ENCODE results near the gene PNMA8B.

The PNMA8B gene

DNA sequence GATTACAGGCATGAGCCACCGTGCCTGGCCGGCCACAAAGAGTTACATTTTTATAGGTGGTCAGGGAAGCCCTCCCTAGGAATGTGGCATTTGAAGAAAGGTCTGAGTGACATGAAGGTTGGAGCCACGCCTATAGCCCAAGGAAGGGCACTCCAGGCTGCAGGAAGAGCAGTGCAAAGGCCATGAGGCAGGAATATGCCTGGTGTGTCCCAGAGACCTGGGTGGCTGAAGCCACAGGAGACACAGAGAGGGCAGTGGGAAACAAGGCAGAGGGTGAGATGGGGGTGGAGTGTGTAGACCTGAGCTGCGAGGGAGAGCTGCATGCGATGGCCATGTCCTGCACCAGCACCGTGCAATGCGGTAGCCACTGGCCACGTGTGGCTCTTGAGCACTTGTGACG is 4.9 kb downstream of the PNMA8B start:
- FAIRE-seq = no peak
- TF ChIP-seq, protein P1, sequence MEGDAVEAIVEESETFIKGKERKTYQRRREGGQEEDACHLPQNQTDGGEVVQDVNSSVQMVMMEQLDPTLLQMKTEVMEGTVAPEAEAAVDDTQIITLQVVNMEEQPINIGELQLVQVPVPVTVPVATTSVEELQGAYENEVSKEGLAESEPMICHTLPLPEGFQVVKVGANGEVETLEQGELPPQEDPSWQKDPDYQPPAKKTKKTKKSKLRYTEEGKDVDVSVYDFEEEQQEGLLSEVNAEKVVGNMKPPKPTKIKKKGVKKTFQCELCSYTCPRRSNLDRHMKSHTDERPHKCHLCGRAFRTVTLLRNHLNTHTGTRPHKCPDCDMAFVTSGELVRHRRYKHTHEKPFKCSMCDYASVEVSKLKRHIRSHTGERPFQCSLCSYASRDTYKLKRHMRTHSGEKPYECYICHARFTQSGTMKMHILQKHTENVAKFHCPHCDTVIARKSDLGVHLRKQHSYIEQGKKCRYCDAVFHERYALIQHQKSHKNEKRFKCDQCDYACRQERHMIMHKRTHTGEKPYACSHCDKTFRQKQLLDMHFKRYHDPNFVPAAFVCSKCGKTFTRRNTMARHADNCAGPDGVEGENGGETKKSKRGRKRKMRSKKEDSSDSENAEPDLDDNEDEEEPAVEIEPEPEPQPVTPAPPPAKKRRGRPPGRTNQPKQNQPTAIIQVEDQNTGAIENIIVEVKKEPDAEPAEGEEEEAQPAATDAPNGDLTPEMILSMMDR (IDR thresholded peaks at IDR 0.05; ENCODE audit: insufficient read depth, missing control alignments) = no peak
- DNase-seq (ENCODE audit: insufficient read length, low spot score) = no peak

DNA sequence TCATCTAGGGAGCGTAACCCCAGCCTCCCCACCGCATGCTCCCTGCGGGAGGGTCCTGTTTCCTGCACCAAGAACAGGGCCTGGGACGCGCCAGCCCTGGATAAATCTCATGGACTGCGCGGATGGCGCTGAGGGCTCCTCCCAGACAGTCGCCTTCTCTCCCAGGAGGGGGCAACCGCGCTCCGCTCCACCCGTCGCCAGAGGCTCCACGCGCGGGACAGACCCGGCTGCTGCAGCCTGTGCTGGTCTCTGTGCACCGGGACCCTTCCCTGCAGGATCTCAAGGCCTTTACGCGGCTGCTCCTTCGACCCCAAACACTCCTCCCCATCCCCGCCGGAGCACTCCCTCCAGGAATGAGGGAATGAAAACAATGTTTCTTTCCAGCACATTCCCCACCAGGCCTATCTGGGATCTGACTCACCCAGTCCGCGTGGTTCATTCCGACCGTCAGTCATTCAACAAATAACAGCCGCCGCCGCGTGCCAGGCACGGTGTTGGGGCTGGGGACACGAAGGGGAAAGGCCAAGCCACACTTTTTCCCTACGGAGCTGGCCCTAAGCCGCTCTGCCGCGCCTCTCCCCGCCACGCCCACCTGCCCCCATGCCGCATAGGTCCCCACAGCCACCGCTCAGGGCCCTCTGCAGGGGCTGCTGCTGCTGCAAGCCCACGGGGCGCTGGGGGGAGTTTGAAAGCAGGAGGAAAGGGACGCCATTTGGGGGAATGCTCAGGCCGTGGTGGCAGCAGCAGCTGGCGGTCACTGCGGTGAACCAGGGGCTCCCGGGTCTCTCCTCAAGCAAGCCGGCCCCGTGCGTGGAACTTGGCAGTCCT is 6.0 kb downstream of the PNMA8B start:
- FAIRE-seq = no peak
- DNase-seq (ENCODE audit: insufficient read length, low spot score) = no peak
- TF ChIP-seq, protein P1 (IDR thresholded peaks at IDR 0.05; ENCODE audit: insufficient read depth, missing control alignments) = no peak

- TF ChIP-seq, protein P1 (IDR thresholded peaks at IDR 0.05; ENCODE audit: insufficient read depth, missing control alignments) = no peak
- DNase-seq (ENCODE audit: insufficient read length, low spot score) = no peak
- FAIRE-seq = no peak
Measured at GRCh38 chr19:46488551-46488950, 7.1 kb downstream of the PNMA8B start.

- TF ChIP-seq, protein P1 (IDR thresholded peaks at IDR 0.05; ENCODE audit: insufficient read depth, missing control alignments) = peak; percentile 96
- DNase-seq (ENCODE audit: insufficient read length, low spot score) (peak; percentile 79), FAIRE-seq (no peak)
Measured at GRCh38 chr19:46487802-46488445, 7.7 kb downstream of the PNMA8B start.

DNA sequence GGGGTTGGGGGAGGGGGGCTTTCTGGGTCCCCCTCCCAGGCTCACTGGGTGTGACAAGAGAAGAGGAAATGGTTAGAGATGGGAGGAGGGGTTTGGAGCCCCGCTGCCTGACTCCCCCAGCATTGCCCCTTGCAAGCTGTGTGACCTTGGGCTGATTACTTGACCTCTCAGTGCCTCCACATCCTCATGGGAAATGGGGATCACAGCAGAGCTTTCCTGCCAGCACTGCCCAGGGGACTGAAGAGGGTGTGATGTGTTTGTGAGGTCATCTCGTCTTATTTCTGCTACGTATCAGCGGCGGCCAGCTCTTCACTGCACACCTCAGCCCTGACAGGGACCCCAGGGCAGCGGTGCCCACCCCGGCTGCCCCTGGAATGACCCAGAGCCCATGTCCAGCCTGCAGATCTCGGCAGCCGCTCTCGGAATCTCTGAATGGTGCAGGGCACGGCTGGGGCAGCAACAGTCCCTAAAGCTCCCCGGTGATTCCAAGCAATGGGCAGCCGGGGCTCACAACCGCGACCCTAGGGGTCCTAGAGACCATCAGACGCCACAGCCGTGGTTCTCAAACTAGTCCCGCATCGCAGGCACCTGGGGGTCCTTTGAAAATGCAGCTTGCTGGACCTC is 8.4 kb downstream of the PNMA8B start:
- FAIRE-seq = no peak
- TF ChIP-seq, protein P1 (IDR thresholded peaks at IDR 0.05; ENCODE audit: insufficient read depth, missing control alignments) = no peak
- no peak for DNase-seq (ENCODE audit: insufficient read length, low spot score)

GRCh38 chr19:46486358-46486757 is 9.3 kb downstream of the PNMA8B start:
- TF ChIP-seq, protein P1 (IDR thresholded peaks at IDR 0.05; ENCODE audit: insufficient read depth, missing control alignments) = no peak
- DNase-seq (ENCODE audit: insufficient read length, low spot score) (no peak), FAIRE-seq (no peak)
